GM10266 (cell line): ENCODE results near the gene BCKDK.

Experiments used
- DNase-seq: peaks from one replicate; pipeline ENCODE4 v3.0.0; 2012; ENCODE audit errors: extremely low spot score
- TF ChIP-seq, protein P1 (sequence below): IDR thresholded peaks from 2 replicates; pipeline ENCODE4 v1.5.1; 2012; ENCODE audit warnings: mild to moderate bottlenecking, low read depth; ENCODE audit not compliant: control insufficient read depth, insufficient read depth; ENCODE audit errors: missing control alignments

The BCKDK gene

DNA sequence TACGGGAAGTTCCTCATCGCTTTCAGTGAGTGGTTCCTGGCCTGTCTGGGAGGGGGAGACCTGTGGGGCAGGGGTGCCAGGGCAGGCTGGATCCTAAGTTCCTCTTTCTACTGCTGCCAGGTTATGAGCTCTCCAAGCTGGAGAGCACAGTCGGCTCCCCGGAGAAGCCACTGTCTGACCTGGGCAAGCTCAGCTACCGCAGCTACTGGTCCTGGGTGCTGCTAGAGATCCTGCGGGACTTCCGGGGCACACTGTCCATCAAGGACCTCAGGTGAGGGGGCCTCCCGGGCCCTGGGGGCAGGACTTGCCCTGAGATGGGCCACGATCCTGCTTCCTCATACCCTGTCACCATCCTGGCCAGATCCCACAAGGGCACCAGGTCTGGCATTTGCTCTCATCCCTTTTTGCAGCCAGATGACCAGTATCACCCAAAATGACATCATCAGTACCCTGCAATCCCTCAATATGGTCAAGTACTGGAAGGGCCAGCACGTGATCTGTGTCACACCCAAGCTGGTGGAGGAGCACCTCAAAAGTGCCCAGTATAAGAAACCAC lies 22.2 kb downstream of the BCKDK start:
- no peak for DNase-seq
- TF ChIP-seq, protein P1, sequence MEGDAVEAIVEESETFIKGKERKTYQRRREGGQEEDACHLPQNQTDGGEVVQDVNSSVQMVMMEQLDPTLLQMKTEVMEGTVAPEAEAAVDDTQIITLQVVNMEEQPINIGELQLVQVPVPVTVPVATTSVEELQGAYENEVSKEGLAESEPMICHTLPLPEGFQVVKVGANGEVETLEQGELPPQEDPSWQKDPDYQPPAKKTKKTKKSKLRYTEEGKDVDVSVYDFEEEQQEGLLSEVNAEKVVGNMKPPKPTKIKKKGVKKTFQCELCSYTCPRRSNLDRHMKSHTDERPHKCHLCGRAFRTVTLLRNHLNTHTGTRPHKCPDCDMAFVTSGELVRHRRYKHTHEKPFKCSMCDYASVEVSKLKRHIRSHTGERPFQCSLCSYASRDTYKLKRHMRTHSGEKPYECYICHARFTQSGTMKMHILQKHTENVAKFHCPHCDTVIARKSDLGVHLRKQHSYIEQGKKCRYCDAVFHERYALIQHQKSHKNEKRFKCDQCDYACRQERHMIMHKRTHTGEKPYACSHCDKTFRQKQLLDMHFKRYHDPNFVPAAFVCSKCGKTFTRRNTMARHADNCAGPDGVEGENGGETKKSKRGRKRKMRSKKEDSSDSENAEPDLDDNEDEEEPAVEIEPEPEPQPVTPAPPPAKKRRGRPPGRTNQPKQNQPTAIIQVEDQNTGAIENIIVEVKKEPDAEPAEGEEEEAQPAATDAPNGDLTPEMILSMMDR, result no peak

DNA sequence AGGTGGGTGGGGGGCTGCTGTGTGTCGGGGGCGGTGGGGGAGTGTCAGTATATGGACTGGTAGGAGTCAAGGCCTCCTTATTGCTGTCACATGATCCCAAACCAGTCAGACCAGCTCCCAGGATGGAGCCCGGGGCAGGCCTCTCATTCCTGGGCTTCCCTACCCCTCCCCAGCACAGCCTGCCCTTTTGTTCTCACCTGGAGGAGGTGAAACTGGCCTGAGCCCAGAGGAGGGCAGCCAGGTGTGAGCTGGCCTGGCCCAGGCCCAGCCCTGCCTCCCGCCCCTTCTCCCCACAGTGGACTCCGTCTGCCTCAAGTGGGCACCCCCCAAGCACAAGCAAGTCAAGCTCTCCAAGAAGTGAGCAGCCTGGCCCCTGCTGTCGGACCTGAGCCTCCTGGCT lies 22.7 kb downstream of the BCKDK start:
- TF ChIP-seq, protein P1, result no peak
- no peak for DNase-seq

DNA sequence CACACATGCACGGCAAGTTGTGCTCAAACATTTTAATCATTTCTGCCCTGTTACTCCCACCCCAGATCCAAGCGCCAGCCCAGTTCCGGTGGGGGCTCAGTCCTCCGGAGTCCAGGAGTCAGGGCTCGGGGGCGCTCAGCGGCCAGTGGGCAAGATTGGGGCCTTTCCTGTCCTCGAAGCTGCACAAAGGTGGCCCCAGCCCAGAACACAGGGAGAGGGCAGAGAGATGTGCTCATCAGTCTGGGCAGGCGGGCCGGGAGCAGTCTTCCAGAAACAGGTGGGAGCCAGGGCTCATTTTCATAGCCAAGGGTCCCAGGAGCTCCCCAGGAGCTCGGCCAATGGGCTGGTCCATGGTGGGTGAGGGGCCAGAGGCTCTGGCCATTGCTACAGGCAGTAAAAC lies 23.2 kb downstream of the BCKDK start:
- DNase-seq, result no peak
- TF ChIP-seq, protein P1, result no peak

DNA sequence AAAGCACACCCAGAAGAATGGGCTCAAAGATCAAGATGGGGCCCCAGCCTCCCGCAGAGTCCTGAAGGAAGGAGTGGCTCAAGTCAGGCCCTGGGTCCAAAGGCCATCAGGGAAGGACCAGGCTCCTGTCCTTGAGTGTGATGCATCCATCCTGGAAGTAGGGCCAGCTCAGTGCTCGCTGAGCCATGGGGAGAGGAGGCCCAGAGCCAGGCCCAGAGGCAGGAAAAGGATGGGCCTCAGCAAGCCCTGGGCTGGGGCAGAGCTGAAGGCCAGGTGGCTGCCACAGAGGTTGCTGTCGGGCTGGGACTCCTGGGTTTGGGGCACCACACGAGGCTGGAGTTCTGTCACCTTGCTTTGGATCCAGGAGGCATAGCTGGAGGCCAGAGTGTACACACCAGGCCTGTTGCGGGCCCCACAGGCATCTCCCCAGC lies 23.7 kb downstream of the BCKDK start:
- TF ChIP-seq, protein P1, result no peak
- no peak for DNase-seq

- TF ChIP-seq, protein P1, result no peak
- DNase-seq, result no peak
These were observed 24.3 kb downstream of the BCKDK start for GRCh38 chr16:31132303-31132979.

DNA sequence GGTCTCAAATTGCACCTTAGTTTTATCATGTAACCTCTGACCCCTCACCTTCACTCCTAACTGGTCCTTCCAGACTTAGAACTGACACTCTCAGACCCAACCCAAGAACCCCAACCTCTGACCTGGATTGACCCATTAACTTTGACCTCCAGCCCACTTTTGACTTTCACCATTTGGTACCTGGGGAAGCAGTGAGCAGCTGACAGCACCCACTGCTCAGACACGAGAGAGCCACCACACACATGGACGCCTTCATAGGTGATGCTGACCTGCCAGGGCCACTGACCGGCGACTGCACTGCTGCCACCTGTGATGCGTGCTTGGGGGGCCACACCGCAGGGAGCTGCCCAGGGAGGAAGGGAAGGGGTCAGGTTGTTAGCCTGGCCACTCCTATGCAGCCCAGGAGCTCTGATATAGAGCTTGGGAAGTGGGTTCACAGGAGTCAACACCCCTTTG lies 24.9 kb downstream of the BCKDK start:
- no peak for DNase-seq
- TF ChIP-seq, protein P1, result no peak

GRCh38 chr16:31134091-31134571 lies 25.9 kb downstream of the BCKDK start:
- TF ChIP-seq, protein P1, result no peak
- DNase-seq, result no peak
